Peyer's patch (tissue), 4 donors: ENCODE measurements around the gene TMEM117. TPM values are rescaled to one million over a fixed set of nuclear protein-coding genes. Genes with fewer than 3 reads are reported as not detected.

Experiments used
- DNase-seq, 3 donors: peaks; one replicate each; pipeline ENCODE4 v3.0.0-alpha.2; 2017 to 2019
- H3K27ac ChIP-seq, 4 donors: fragments of 200-600 bp; sonication (generic); one replicate each; pipeline ENCODE4 v1.5.1; 2016 to 2019
- H3K27me3 ChIP-seq, 2 donors: fragments of 200-600 bp; sonication (generic); one replicate each; pipeline ENCODE4 v1.5.1; 2019
- H3K36me3 ChIP-seq, 3 donors: fragments of 200-600 bp; sonication (generic); one replicate each; pipeline ENCODE4 v1.5.1; 2016 to 2019
- H3K4me1 ChIP-seq, 4 donors: fragments of 200-600 bp; sonication (generic); one replicate each; pipeline ENCODE4 v1.5.1; 2016 to 2019
- H3K4me3 ChIP-seq, 4 donors: fragments of 200-600 bp; sonication (generic); 1 replicate in 3 of 4; 2 replicates in 1 of 4; pipeline ENCODE4 v1.5.1; 2016 to 2019; ENCODE audit warnings: mild to moderate bottlenecking in 1 of 4
- H3K9me3 ChIP-seq, 4 donors: fragments of 200-600 bp; sonication (generic); one replicate each; pipeline ENCODE4 v1.5.1; 2016 to 2019; ENCODE audit warnings: mild to moderate bottlenecking in 1 of 4
- CTCF ChIP-seq, 6 experiments: fragments of 450-650 bp in 4 of 6; fragments of 200-600 bp in 2 of 6; sonication (generic) in 1 of 6; IDR thresholded peaks; one replicate each; pipeline ENCODE4 v1.5.1; 2017 to 2019; ENCODE audit warnings: antibody characterized with exemption in 6 of 6, mild to moderate bottlenecking in 3 of 6, moderate library complexity in 1 of 6
- POLR2A ChIP-seq, 2 donors: fragments of 450-650 bp; IDR thresholded peaks; one replicate each; pipeline ENCODE4 v1.5.1; 2017; ENCODE audit warnings: antibody characterized with exemption in 2 of 2, mild to moderate bottlenecking in 2 of 2, moderate library complexity in 2 of 2
- total RNA-seq, 4 donors: library from RNA; depleted of rRNA; stranded (reverse); fragments of >200 nt; gene quantifications; one replicate each; pipeline ENCODE4 v1.1.0, GENCODE V29; 2016

TMEM117 gene
- total RNA-seq, 4 donors from 2014 or later, result 10.7 to 60.1 (median 51.9) TPM

GRCh38 chr12:44367136-44367535, 531.3 kb downstream of the TMEM117 start:
- Histone ChIP-seq H3K27ac (no peak overlapping the region), H3K36me3 (no peaks in the 10 kb centered on the region), H3K9me3 (no peaks in the 10 kb centered on the region), H3K4me3 (no peak overlapping the region), H3K27me3 (no peaks in the 10 kb centered on the region), H3K4me1 (no peaks in the 10 kb centered on the region)
- TF ChIP-seq POLR2A (IDR thresholded peaks at IDR 0.05), result no peak
- no peak for TF ChIP-seq CTCF (IDR thresholded peaks at IDR 0.05)
- DNase-seq, result no peak

GRCh38 chr12:44367916-44368315, 532.0 kb downstream of the TMEM117 start:
- no peaks in the 10 kb centered on the region for H3K27me3 ChIP-seq
- TF ChIP-seq CTCF (IDR thresholded peaks at IDR 0.05), result no peak
- no peak for TF ChIP-seq POLR2A (IDR thresholded peaks at IDR 0.05)
- no peaks in the 10 kb centered on the region for H3K36me3 ChIP-seq
- H3K4me1 ChIP-seq, result no peaks in the 10 kb centered on the region
- no peak overlapping the region for H3K4me3 ChIP-seq
- no peak overlapping the region for H3K27ac ChIP-seq
- no peaks in the 10 kb centered on the region for H3K9me3 ChIP-seq
- DNase-seq, result no peak

- Histone ChIP-seq H3K4me3 (no peak overlapping the region), H3K9me3 (no peaks in the 10 kb centered on the region), H3K4me1 (no peaks in the 10 kb centered on the region), H3K27ac (no peak overlapping the region), H3K36me3 (no peaks in the 10 kb centered on the region), H3K27me3 (no peaks in the 10 kb centered on the region)
- DNase-seq, result no peak
- no peak for TF ChIP-seq POLR2A (IDR thresholded peaks at IDR 0.05)
- no peak for TF ChIP-seq CTCF (IDR thresholded peaks at IDR 0.05)
Measured at GRCh38 chr12:44369998-44370397, 534.1 kb downstream of the TMEM117 start.

GRCh38 chr12:44370982-44371381, 535.1 kb downstream of the TMEM117 start:
- Histone ChIP-seq H3K36me3 (no peaks in the 10 kb centered on the region), H3K4me1 (no peaks in the 10 kb centered on the region), H3K9me3 (no peaks in the 10 kb centered on the region), H3K27me3 (no peaks in the 10 kb centered on the region), H3K4me3 (no peak overlapping the region), H3K27ac (no peak overlapping the region)
- DNase-seq, result no peak
- TF ChIP-seq CTCF (IDR thresholded peaks at IDR 0.05) (no peak), POLR2A (IDR thresholded peaks at IDR 0.05) (no peak)

- no peaks in the 10 kb centered on the region for H3K27me3 ChIP-seq
- no peaks in the 10 kb centered on the region for H3K36me3 ChIP-seq
- no peaks in the 10 kb centered on the region for H3K4me1 ChIP-seq
- H3K4me3 ChIP-seq, result no peak overlapping the region
- no peak for DNase-seq
- H3K27ac ChIP-seq, result no peak overlapping the region
- TF ChIP-seq POLR2A (IDR thresholded peaks at IDR 0.05) (no peak), CTCF (IDR thresholded peaks at IDR 0.05) (no peak)
- no peaks in the 10 kb centered on the region for H3K9me3 ChIP-seq
Measured at GRCh38 chr12:44372259-44372658, 536.4 kb downstream of the TMEM117 start.

- H3K36me3 ChIP-seq, result no peaks in the 10 kb centered on the region
- no peak overlapping the region for H3K27ac ChIP-seq
- H3K4me1 ChIP-seq, result no peaks in the 10 kb centered on the region
- no peaks in the 10 kb centered on the region for H3K27me3 ChIP-seq
- DNase-seq, result no peak
- H3K9me3 ChIP-seq, result no peaks in the 10 kb centered on the region
- no peak overlapping the region for H3K4me3 ChIP-seq
- TF ChIP-seq POLR2A (IDR thresholded peaks at IDR 0.05), result no peak
- TF ChIP-seq CTCF (IDR thresholded peaks at IDR 0.05), result no peak
Measured at GRCh38 chr12:44375694-44376093, 539.8 kb downstream of the TMEM117 start.
